HepG2 (cell line): ENCODE measurements around the gene ZNF771. TPM values are rescaled to one million over a fixed set of nuclear protein-coding genes. Genes with fewer than 3 reads are reported as not detected.

Experiments used
- AFF4 ChIP-seq: sonication (generic); formaldehyde crosslinking; IDR thresholded peaks from 2 replicates; pipeline ENCODE4 v1.4.0; 2020; ENCODE audit warnings: missing genetic modification reagents
- HNRNPL ChIP-seq: fragments of 200-400 bp; formaldehyde crosslinking; IDR thresholded peaks from 2 replicates; pipeline ENCODE4 v1.6.1; 2017; ENCODE audit warnings: mild to moderate bottlenecking, low read depth, low read length
- MAX ChIP-seq: IDR thresholded peaks from 2 replicates; pipeline ENCODE4 v1.6.1; 2012; ENCODE audit warnings: inconsistent platforms
- NFIC ChIP-seq: IDR thresholded peaks from 2 replicates; pipeline ENCODE4 v1.6.1; 2012; ENCODE audit warnings: mild to moderate bottlenecking, low read length, inconsistent platforms
- NFKBIZ ChIP-seq: IDR thresholded peaks from 2 replicates; pipeline ENCODE4 v1.6.1; 2018; ENCODE audit warnings: missing genetic modification reagents, missing compliant biosample characterization
- NRL ChIP-seq: sonication (generic); formaldehyde crosslinking; IDR thresholded peaks from 2 replicates; pipeline ENCODE4 v1.5.0; 2020; ENCODE audit warnings: missing genetic modification reagents, mild to moderate bottlenecking, moderate library complexity, borderline replicate concordance
- PPARG ChIP-seq: conservative IDR thresholded peaks from 2 replicates; pipeline ENCODE4 v1.6.1; 2016; ENCODE audit warnings: missing biosample characterization, missing genetic modification reagents
- SCMH1 ChIP-seq: sonication (generic); formaldehyde crosslinking; IDR thresholded peaks from 2 replicates; pipeline ENCODE4 v1.9.0; 2021; ENCODE audit warnings: missing genetic modification reagents, mild to moderate bottlenecking, borderline replicate concordance
- SNAPC5 ChIP-seq: sonication (generic); formaldehyde crosslinking; IDR thresholded peaks from 2 replicates; pipeline ENCODE4 v1.8.1; 2023; ENCODE audit warnings: mild to moderate bottlenecking, missing genetic modification reagents, borderline replicate concordance
- SRSF1 ChIP-seq: fragments of 200-400 bp; formaldehyde crosslinking; optimal IDR thresholded peaks from 2 replicates; pipeline ENCODE3; 2017; ENCODE audit warnings: mild to moderate bottlenecking, low read depth, low read length, moderate library complexity
- ZBTB39 ChIP-seq: sonication (generic); formaldehyde crosslinking; IDR thresholded peaks from 2 replicates; pipeline ENCODE4 v1.5.0; 2020; ENCODE audit warnings: missing genetic modification reagents
- ZNF180 ChIP-seq: sonication (generic); formaldehyde crosslinking; IDR thresholded peaks from 2 replicates; pipeline ENCODE4 v1.4.0; 2020; ENCODE audit warnings: low read depth, missing genetic modification reagents, borderline replicate concordance
- ZNF230 ChIP-seq: sonication (generic); formaldehyde crosslinking; IDR thresholded peaks from 2 replicates; pipeline ENCODE4 v1.4.0; 2020; ENCODE audit warnings: mild to moderate bottlenecking, missing genetic modification reagents
- ZNF281 ChIP-seq: sonication (generic); formaldehyde crosslinking; IDR thresholded peaks from 2 replicates; pipeline ENCODE4 v1.4.0; 2020; ENCODE audit warnings: missing genetic modification reagents, borderline replicate concordance
- ZNF792 ChIP-seq: IDR thresholded peaks from 2 replicates; pipeline ENCODE4 v1.6.1; 2016
- polyA plus RNA-seq, 8 experiments: library from polyadenylated mRNA; depleted of rRNA in 3 of 8; stranded (reverse) in 7 of 8; unstranded in 1 of 8; fragments of >200 nt; fragmentation: Illumina TruSeq in 4 of 8; extraction: Trizol in 4 of 8; gene quantifications; 2 replicates each; pipeline versions ENCODE4 v1.2.1 to v1.2.3, GENCODE V29; 2011 to 2016; ENCODE audit warnings: low read depth in 4 of 8, missing spikeins in 1 of 8, mixed read lengths in 1 of 8; ENCODE audit not compliant: insufficient read depth in 1 of 8
- total RNA-seq, 5 experiments: library from RNA; depleted of rRNA; stranded (reverse); fragments of >200 nt; fragmentation: Illumina TruSeq; extraction: Trizol; gene quantifications; 2 replicates each; pipeline ENCODE4 v1.2.3, GENCODE V29; 2016; ENCODE audit warnings: low read depth in 1 of 5

The ZNF771 gene
- total and polyA plus RNA-seq, 2 of the 13 experiments (the other 11 are each of a cell fraction or from before 2014, with no cell fraction given): 5.0 to 11.8 TPM

- TF ChIP-seq ZBTB39 (CRISPR knock-in tag): no peak
- no peak for TF ChIP-seq ZNF792 (CRISPR knock-in tag)
- no peak for TF ChIP-seq HNRNPL
- peak; percentile 48; the same call in 1 of the 2 replicates for TF ChIP-seq MAX
- peak; percentile 79; the same call in 1 of the 2 replicates for TF ChIP-seq PPARG (CRISPR knock-in tag)
- no peak for TF ChIP-seq SCMH1
- no peak for TF ChIP-seq ZNF230 (CRISPR knock-in tag)
- TF ChIP-seq ZNF180: no peak
- TF ChIP-seq SNAPC5: no peak
- TF ChIP-seq ZNF281 (CRISPR knock-in tag): peak; percentile 27; the same call in 1 of the 2 replicates
- no peak for TF ChIP-seq SRSF1
- TF ChIP-seq NFIC: no peak
- TF ChIP-seq NFKBIZ (CRISPR knock-in tag): no peak
- no peak for TF ChIP-seq NRL
- no peak for TF ChIP-seq AFF4 (CRISPR knock-in tag)
Observed at GRCh38 chr16:30369938-30370455, 37.4 kb upstream of the ZNF771 start (continued).
